Astrocyte of the hippocampus (primary cell): ENCODE data around the gene ACSF2.
A peak's percentile ranks its signal among the peaks of the same experiment; 100 is the strongest.
"Not testable (repeated sequence)": the region's sequence is repeated elsewhere in the genome, so short reads cannot be mapped to it uniquely, and the experiment has no call there.

Source experiments
- DNase-seq: peaks from one replicate; pipeline ENCODE4 v3.0.0; 2011; ENCODE audit warnings: low read depth, low spot score

ACSF2 gene, protein sequence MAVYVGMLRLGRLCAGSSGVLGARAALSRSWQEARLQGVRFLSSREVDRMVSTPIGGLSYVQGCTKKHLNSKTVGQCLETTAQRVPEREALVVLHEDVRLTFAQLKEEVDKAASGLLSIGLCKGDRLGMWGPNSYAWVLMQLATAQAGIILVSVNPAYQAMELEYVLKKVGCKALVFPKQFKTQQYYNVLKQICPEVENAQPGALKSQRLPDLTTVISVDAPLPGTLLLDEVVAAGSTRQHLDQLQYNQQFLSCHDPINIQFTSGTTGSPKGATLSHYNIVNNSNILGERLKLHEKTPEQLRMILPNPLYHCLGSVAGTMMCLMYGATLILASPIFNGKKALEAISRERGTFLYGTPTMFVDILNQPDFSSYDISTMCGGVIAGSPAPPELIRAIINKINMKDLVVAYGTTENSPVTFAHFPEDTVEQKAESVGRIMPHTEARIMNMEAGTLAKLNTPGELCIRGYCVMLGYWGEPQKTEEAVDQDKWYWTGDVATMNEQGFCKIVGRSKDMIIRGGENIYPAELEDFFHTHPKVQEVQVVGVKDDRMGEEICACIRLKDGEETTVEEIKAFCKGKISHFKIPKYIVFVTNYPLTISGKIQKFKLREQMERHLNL

DNA sequence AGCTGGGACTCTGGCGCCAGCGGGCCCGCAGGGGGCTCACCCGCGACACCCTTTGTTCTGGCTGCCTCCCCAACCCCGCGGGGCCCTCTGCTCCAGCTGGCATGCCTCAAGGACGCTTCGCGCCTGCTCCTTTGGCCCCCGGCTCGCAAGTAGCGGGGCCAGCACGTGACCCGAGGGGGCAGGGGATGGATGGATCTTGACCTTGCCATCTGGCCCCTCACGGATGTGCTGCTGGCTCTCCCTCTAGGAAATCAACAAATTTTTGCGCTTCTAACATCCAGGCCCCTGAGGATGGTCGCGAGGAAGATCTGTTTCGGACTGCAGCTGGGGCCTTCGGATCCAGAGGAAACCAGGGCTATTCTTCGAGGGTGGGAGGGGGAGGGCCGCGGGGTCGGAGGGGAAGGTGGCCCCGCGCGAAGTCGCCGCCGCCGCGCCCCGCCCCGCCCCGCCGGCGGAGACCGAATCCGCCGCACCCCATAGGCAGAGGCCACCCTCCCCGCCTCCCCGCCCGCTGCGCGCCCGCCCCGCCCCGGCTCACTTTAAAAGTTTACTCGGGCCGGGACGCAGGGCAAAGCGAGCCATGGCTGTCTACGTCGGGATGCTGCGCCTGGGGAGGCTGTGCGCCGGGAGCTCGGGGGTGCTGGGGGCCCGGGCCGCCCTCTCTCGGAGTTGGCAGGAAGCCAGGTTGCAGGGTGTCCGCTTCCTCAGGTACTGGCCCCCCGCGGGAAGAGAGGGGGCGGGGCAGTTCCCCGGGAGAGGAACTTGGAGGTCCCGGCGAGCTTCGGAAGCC is at the start of gene ACSF2:
Gene ACSF2 (plus strand): TSS at position 537 of the 790 bp plus-strand sequence. CDS start 44 bp downstream, at position 581.
- DNase-seq = peak; percentile 79

DNA sequence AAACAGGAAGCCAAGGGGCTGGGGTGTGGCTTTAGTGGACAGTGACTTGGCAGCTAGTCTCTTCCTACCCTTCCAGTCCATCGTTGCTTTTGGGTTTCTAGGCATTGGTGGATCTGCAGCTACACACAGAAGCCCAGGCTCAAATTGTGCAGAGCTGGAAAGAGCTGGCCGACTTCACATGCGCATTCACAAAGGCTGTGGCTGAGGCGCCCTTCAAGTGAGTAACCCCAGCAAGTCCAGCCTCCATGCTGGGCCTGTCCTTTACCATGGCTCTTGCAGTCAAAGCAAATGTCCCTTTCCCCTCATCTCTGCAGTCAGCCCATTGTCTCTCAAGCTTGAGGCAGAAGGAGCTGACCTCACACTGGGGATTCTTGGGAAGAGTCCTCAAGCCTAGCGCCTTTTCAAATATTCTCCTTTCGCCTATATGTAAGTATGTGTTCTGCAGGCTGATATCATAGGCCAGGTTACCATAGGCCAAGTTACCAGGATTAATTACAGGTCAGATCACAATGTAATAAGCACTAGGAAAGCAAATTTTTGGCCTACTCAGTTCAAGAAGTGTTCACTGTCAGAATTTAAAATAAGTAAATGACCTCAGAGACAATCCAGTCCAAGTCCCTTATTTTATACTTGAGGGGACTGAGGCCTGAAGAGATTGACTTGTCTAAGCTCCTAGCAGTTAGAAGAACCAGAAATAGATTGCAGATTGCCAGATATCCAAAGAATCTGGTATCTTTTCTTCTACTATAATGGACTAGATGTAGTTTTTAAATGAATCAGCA is 46.5 kb upstream of the ACSF2 start:
- DNase-seq = no peak

DNA sequence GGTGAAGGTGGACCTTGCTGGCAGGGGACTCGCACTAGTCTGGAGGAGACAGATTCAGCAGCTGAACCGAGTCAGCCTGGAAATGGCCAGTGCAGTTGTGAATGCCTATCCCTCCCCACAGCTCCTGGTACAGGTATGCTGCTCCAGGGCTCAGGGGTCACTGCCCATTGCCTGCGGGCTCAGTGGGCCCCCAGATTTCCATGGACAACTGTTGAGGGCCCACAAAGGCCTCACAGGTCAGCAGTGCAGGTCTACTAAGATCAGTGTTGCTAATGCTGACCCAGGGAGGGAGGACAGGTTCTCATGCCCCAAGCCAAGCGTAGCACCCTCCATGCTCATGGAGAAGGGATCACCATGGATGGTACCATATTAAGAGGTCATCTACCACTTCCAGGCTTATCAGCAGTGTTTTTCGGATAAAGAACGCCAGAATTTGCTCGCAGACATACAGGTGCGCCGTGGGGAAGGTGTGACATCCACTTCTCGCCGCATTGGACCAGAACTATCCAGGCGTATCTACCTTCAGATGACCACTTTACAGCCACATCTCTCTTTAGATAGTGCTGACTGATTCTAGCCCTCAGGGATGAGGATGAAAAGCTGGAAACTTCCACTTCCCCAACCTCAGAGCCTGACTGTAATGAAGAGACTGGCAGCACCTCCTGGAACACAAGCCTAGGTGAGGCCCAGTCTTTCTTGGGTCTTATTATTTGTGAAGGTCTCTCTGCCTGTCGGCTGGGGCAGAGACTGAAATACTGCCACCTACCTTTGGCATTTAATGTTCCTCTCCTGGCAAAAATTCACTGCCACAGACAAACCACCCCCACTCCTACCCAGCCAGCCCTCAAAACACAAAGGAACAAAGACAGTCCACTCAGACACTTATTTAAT is 45.4 kb upstream of the ACSF2 start:
- no peak for DNase-seq

DNA sequence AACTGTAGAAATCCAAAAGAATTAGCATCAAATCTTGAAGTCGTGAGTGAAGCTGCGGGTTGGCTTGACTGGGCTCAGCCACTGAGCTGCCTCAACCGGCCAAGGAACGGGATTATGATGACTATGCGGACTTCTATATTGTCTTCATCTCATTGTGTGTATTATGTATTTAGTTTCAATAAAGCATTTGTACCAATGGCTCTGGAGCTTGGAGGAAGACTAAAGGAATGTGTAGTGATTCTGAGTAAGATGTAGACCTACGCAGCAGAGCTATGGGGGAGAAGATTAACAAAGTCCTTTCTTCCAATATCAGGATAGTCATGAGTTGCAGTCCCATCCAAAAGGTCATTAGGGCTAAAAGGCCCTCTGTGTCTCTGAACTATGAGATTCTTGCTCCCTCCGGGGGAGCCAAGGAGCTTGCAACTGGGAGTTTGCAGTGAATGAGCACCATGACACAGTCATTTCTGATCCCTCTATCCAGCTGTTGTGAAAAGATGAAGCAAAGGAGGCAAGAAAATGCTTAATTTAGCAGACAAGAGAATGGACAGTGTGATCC is 44.7 kb upstream of the ACSF2 start:
- DNase-seq = no peak

DNA sequence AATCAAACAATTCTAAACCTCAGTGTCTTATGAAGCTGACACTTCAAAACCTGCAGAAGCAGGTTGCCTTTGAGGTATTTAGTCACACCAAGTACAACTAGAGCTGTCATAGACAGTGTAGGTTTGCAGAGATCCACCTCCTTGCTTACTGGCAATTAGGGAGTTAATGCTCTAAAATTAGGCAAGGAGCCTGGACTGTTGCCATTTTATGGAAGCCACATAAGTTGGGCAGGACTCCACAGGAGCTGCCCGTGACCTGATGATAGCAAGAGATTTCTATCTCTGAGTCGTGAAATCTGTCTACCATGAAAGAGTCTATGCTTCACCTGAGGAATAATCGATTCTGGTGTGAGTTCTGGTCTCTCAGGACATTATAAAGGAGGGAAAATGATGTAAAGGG is 44.1 kb upstream of the ACSF2 start:
- no peak for DNase-seq

DNA sequence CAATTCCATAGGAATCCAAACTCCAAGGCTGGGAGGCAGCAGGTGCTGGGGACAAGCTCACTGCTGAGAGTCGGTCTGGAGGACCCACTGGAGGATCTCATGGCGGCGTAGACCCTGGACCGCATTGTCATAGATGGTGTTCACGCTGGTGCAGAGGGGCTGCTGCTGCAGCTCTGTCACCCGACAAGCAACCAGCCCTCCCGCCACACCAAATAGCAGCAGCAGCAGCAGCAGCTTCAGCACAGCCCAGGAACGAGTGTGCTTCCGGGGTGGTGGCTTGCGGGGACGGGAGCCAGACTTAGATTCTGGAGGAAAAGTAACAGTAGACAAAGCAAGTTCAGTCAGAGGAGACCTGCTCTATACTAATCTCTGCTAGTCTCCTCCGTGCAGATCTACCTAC is 43.1 kb upstream of the ACSF2 start:
- no peak for DNase-seq

DNA sequence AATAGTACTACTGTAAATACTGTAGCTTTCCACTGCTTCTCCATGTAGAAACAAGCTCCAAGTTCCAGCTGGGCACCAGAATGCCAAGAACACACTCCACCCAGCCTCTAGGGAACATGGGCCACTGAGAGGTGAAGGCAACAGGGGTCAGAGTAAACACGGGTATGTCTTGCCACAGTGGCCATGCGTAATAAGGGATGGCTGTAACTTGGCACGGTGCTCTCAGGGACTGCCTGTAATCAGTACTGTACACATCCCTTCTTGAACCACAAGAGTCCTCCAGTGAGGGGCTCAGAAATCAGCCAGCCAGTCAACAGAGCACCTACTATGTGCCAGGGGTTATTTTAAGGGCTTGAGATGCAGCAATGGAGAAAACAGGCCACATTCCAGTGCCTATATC is 39.5 kb upstream of the ACSF2 start:
- DNase-seq = no peak

DNA sequence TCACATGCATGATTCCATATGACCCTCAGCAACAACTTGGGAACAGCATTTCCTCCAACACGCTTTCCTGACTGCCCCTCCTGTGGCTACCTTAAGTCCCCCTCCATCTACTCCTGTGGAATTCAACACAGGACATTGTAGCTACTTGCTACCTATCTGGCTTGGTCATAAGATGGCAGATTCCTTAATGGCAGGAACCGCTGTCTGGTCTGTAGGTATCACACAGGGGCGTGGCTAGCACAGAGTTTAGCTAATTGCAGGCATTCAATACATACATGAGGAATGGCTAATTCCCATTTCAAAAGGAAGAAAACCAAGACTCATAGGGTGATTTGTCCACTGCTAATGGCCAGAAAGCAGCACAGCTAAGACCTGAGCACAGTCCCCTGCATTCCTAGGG is 37.3 kb upstream of the ACSF2 start:
- DNase-seq = no peak

DNA sequence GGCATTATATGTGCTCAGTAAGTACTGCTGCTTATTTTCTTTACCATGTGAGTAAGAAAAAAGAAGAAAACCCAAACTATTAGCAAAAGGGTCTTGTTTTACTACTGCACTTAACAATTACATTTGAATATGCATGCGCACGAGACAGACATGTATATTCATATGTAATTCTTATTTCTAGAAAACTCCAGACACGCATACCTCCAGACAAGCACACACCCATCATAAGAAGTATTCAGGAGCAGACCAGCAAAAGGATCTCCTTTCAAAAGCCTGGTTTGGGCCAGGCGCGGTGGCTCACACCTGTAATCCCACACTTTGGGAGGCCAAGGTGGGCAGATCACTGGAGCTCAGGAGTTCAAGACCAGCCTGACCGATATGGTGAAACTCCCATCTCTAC is 36.5 kb upstream of the ACSF2 start:
- DNase-seq = no peak

DNA sequence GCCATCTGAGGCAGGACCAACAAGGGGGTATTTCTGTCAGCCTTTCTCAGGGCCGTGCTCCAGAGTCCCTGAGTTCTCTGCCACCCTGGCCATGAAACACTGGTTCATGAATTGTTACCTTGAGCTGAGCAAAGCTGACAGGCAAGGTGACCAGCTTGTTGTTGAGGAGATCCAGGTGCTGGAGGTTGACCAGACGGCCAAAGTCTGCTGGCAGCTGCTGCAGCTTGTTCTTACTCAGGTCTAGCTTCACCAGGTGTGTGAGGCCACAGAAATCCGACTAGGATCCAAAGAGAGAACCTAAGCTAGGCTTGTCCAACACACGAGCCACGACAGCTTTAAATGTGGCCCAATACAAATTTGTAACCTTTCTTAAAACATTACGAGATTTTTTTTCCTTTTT is 33.4 kb upstream of the ACSF2 start:
- DNase-seq = no peak

DNA sequence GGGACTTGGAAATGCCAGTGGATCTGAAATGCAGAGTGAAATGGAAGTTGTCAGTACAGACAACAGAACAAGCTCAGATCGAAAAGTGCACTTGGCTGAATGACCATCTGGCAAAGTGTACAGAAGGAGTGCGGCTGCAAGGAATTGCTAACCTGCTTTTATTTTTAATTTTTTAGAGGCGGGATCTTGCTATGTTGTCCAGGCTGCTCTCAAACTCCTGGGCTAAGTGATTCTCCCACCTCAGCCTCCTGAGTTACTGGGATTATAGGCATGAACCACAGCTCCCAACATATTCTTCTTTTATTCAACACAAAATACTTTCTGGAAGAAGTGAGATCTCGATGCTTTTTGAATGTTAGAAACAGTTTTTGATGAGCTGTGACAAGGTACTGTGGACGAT is 32.3 kb upstream of the ACSF2 start:
- no peak for DNase-seq

DNA sequence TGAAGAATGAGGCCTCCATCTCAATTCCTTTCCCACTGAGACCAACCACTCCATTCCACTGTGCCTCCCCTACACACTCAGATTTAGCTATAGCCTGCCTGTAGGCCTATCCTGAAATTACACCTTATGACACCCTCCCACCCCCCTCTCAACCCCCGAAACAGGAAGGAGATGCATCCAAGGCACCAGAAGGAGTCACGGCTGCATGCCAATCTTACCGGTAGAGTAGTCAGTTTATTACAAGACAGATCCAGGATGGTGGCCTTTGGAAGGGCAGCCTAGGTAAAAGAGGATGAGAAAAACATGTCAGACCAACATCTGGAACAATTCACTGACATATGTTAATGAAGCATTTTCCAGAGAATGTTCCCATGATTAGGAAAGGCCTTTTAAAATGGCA is 31.3 kb upstream of the ACSF2 start:
- DNase-seq = no peak

DNA sequence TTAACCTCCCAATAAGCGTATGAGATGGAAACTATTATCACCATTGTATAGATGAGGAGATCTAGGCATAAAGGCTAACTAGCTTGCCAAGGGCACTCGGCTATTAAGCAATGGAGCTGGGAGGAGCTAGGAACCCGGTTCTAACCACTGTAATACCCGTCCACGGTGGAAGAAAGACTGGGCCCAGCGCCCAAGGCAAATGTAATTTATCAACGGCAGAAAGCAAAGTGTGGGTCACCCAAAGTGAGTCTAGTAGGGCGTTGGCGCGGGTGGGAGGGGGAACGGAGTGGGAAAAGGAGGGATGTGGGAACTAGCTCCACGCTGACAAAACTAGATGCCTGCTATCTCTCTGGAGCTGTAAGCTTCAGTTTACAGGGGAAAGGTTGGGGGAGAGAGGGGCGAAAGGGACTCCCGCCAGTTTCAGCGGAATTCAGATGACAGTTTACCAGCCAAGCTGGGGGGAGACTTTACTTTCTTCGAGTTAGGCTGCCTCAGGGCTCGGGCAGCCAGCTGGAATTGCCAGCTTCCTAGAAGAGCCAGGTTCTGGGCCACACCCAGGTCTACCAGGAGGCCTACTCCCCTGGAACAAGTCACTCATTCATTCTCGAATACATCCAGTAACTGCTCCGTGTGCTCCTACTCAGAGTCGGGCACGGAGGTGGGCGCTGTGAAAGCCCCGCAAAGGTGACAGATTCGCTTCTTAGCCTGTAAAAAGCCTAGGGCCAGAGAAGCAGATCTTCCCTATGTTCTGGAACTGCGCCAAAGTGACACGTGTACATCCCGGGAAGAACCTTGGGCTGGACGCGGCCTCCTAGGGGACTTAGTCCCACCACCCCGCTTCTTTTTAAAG is 29.5 kb upstream of the ACSF2 start:
- peak; percentile 61 for DNase-seq

DNA sequence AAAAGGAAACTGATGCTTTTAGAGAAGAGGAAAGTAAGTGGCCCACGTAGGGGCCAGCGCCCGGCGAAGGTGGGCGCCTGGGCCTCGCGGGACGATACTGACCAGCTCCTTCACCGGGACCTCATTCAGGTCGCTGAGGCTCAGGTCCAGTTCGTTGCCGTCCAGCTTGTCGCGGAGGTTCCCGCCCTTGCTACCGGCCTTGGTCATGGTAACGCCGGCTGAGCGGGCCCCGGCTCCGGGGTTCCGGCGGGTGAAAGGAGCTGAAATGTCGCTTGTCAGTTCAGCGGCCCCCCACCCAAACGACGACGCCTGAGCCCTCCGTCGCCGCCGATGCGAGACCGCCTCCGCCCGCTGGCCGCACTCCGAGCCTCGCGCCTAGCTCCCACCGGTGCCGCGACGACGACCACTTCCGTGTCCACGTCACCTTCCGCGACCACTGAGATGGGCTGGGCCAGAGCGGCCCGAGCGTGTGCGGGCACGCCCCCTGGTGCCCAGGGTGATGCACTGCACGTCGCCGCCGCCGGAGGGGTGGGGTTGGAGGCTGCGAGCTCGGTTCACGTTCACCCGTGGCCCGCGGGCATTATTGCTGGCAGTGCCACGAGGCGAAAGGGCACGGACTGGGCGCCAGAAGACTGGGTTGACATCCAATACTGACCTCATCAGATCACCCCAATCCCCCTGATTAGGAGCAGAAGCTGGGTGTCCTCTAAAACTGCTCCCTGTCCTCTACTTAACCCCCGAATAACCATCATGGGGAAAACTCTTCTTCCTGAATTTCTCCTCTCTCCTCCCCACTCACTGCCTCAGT is 28.7 kb upstream of the ACSF2 start, which contains the start of gene LRRC59:
Gene LRRC59 (minus strand): TSS at position 413 of the 808 bp plus-strand sequence. CDS start 206 bp downstream, at position 207.
- peak; percentile 96 for DNase-seq

DNA sequence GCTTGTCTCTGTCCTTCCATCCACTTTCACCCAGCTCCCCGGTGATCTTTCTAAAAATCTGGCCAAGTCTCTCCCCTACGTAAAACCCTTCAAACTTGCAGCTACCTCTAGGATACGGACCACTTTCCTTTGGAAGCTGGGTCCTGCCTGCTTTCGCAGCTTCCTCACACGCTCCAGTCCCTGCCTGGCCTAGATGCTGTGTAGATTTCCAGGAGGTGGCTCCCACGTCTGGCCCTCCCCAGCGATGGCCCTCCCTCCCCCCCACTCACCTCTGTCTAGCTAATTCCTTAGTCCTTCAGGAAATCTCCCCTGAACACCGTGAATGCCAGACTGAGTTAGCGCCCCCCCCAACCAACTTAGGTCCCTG is 28.1 kb upstream of the ACSF2 start:
- no peak for DNase-seq

DNA sequence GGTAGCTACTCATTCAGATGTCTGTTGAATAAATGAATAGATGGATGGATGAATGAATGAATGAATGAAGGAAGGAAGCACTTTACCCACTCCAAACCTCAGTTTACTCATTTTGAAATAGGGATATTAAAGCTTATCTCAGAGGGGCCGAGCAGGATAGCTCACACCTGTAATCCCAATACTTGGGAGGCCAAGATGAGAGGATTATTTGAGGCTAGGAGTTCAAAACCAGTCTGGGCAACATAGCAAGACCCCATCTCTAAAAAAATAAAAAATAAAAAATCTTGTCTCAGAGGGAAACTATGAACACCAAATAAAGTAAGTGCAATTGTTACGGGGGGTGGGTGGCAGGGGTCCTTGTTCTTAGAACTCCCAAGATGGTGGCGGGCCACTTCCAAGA is 27.3 kb upstream of the ACSF2 start:
- DNase-seq = not testable (repeated sequence)

DNA sequence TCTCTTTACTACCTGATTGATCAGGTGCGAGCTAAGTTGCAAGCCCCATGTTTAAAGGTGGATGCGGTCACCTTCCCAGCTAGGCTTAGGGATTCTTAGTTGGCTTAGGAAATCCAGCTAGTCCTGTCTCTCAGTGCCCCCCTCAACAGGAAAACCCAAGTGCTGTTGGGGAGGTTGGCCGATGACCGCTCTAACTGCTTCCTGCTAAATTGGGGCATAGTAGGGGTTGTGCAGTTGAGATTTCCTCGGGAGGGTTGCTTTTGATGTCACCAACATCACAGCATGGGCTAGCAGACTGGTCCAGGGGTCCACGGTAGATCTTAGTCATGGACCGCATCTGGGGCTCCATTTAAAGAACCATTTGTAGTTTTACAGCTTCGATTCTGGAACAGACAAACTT is 26.4 kb upstream of the ACSF2 start:
- DNase-seq = not testable (repeated sequence)

DNA sequence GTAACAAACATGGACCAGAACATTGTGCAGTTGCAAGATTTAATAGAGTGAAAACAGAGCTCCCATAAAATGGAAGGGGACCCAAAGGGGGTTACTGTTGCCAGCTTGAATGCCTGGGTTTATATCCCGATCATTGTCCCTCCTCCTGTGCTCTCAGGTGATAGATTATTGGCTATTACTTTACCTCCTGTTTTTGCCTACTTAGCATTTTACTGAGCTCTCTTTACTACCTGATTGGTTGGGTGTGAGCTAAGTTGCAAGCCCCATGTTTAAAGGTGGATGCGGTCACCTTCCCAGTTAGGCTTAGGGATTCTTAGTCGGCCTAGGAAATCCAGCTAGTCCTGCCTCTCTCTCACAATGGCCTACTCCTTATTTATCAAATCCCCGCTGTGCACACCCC is 20.7 kb upstream of the ACSF2 start:
- not testable (repeated sequence) for DNase-seq

DNA sequence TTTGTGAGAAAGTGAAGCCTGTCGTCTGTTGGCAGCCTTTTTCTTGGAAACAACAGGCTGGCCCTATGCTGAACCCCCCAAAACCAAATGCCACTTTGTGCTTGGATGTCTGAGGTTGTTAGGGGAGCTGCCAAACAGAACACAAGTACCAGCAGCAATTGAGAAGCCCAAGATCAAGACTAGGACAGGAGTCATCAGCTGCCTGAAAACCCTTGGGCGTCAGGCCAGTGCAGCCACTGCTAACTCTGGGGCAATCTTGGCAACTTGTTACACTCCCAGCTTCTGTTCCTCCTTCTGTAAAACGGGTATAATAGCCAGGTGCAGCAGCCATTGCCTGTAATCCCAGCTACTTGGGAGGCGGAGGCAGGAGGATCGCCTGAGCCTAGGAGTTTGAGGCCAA is 19.4 kb upstream of the ACSF2 start:
- DNase-seq = no peak
